Suprapubic skin (tissue), 4 donors: Measurements from ENCODE around the gene AUTS2.

Experiments used
- EP300 ChIP-seq: sonication (generic); formaldehyde crosslinking; IDR thresholded peaks from one replicate; pipeline ENCODE4 v1.6.1; 2017; ENCODE audit warnings: antibody characterized with exemption
- POLR2A ChIP-seq, 2 donors: fragments of 450-650 bp; IDR thresholded peaks; one replicate each; pipeline ENCODE4 v1.6.1; 2017; ENCODE audit warnings: antibody characterized with exemption in 2 of 2, mild to moderate bottlenecking in 2 of 2, moderate library complexity in 2 of 2
- POLR2AphosphoS5 ChIP-seq, 3 donors: sonication (generic); formaldehyde crosslinking; IDR thresholded peaks; one replicate each; pipeline ENCODE4 v1.6.1; 2017; ENCODE audit warnings: antibody characterized with exemption in 3 of 3
- TF ChIP-seq, protein P1 (sequence below), 2 donors: fragments of 200-600 bp in 1 of 2; fragments of 450-650 bp in 1 of 2; sonication (generic) in 1 of 2; IDR thresholded peaks; one replicate each; pipeline ENCODE4 v1.5.1; 2016 to 2019; ENCODE audit warnings: antibody characterized with exemption in 2 of 2, mild to moderate bottlenecking in 1 of 2, moderate library complexity in 1 of 2

DNA sequence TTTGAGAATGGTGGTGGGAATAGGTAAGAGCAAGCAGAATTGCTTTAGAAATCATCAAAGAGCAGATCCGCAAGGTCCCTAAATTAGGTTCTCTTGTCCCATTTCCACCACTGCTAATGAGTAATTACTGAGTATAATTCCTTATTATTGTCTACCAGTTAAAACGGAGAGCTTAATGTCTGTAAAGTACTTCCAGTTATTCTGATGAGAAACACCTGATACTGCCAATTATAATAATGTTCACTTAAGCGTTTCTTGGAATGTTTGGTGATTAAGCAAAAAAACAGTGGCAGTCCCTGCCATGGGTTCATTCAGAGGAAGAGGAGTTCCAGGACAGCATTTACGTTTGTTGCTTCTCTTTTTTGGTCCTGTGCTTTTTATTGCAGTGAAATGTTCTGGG is 1175.1 kb downstream of the AUTS2 start:
- TF ChIP-seq, protein P1, sequence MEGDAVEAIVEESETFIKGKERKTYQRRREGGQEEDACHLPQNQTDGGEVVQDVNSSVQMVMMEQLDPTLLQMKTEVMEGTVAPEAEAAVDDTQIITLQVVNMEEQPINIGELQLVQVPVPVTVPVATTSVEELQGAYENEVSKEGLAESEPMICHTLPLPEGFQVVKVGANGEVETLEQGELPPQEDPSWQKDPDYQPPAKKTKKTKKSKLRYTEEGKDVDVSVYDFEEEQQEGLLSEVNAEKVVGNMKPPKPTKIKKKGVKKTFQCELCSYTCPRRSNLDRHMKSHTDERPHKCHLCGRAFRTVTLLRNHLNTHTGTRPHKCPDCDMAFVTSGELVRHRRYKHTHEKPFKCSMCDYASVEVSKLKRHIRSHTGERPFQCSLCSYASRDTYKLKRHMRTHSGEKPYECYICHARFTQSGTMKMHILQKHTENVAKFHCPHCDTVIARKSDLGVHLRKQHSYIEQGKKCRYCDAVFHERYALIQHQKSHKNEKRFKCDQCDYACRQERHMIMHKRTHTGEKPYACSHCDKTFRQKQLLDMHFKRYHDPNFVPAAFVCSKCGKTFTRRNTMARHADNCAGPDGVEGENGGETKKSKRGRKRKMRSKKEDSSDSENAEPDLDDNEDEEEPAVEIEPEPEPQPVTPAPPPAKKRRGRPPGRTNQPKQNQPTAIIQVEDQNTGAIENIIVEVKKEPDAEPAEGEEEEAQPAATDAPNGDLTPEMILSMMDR (IDR thresholded peaks at IDR 0.05): no peak
- TF ChIP-seq POLR2AphosphoS5 (IDR thresholded peaks at IDR 0.05): no peak
- no peak for TF ChIP-seq POLR2A (IDR thresholded peaks at IDR 0.05)
- no peak for TF ChIP-seq EP300
